Measurements from ENCODE around the gene PSMB9. TPM values are rescaled to one million over a fixed set of nuclear protein-coding genes. Genes with fewer than 3 reads are reported as not detected.

The PSMB9 gene
- total RNA-seq, 1 donor from 2014 or later: 27.3 TPM

GRCh38 chr6:32905078-32905477 lies 51.1 kb downstream of the PSMB9 start:
- no peak for DNase-seq (ENCODE audit: low read depth in 2 of 2)

- no peak for DNase-seq (ENCODE audit: low read depth in 2 of 2)
Observed at GRCh38 chr6:32906539-32906938, 52.5 kb downstream of the PSMB9 start.

- no peak for DNase-seq (ENCODE audit: low read depth in 2 of 2)
Observed at GRCh38 chr6:32908897-32909296, 54.9 kb downstream of the PSMB9 start.

Other genes with a start within 250 kb of the PSMB9 start
- gene HLA-DQA1, start 216.8 kb upstream of the PSMB9 start, total RNA-seq: not detected in 2 replicates
- under 0.01 and 0.13 TPM in 2 replicates for gene HLA-DQB1, start 187.5 kb upstream of the PSMB9 start, total RNA-seq
- not detected in 2 replicates for gene HLA-DQA2, start 112.8 kb upstream of the PSMB9 start, total RNA-seq
- gene HLA-DQB2, start 90.7 kb upstream of the PSMB9 start, total RNA-seq: not detected in 2 replicates
- gene HLA-DOB, start 37.2 kb upstream of the PSMB9 start, total RNA-seq: under 0.01 and 0.13 TPM in 2 replicates
- 26.7 and 27.5 TPM in 2 replicates for gene TAP2, start 15.5 kb upstream of the PSMB9 start, total RNA-seq
- gene PSMB8, start 10.1 kb upstream of the PSMB9 start, total RNA-seq: 57.3 and 64.9 TPM in 2 replicates
- 30.7 and 40.7 TPM in 2 replicates for gene TAP1, start 488 bp upstream of the PSMB9 start, total RNA-seq
- 0.25 and 0.51 TPM in 2 replicates for gene HLA-DMB, start 86.8 kb downstream of the PSMB9 start, total RNA-seq
- gene HLA-DMA, start 98.9 kb downstream of the PSMB9 start, total RNA-seq: 0.63 and 1.2 TPM in 2 replicates
- gene BRD2, start 114.4 kb downstream of the PSMB9 start, total RNA-seq: 39.4 and 51.0 TPM in 2 replicates
- not detected in 2 replicates for gene HLA-DOA, start 155.4 kb downstream of the PSMB9 start, total RNA-seq
- 3.2 and 6.3 TPM in 2 replicates for gene HLA-DPA1, start 219.5 kb downstream of the PSMB9 start, total RNA-seq
- 10.9 and 13.4 TPM in 2 replicates for gene HLA-DPB1, start 221.8 kb downstream of the PSMB9 start, total RNA-seq

Measured in dermis microvascular lymphatic vessel endothelial cell (primary cell).